ENCODE results near the gene SRGN.

The SRGN gene

GRCh38 chr10:69061305-69062161 is 26.4 kb upstream of the SRGN start:
- DNase-seq, result peak; percentile 97

- DNase-seq, result no peak
Measured at GRCh38 chr10:69062901-69063300, 25.0 kb upstream of the SRGN start.

GRCh38 chr10:69064762-69065328 is 23.1 kb upstream of the SRGN start:
- DNase-seq, result no peak

- peak; percentile 72 for DNase-seq
Measured at GRCh38 chr10:69065406-69066361, 22.2 kb upstream of the SRGN start.

- no peak for DNase-seq
Measured at GRCh38 chr10:69067189-69067588, 20.7 kb upstream of the SRGN start.

- DNase-seq, result no peak
Measured at GRCh38 chr10:69068549-69068948, 19.4 kb upstream of the SRGN start.

GRCh38 chr10:69069090-69070042 is 18.5 kb upstream of the SRGN start:
- no peak for DNase-seq

GRCh38 chr10:69070951-69071350 is 17.0 kb upstream of the SRGN start:
- DNase-seq, result no peak

- DNase-seq, result no peak
Measured at GRCh38 chr10:69071610-69072009, 16.3 kb upstream of the SRGN start.

GRCh38 chr10:69073026-69073425 is 14.9 kb upstream of the SRGN start:
- no peak for DNase-seq

- DNase-seq, result no peak
Measured at GRCh38 chr10:69073736-69074364, 14.1 kb upstream of the SRGN start.

GRCh38 chr10:69074532-69074931 is 13.4 kb upstream of the SRGN start:
- no peak for DNase-seq

GRCh38 chr10:69075431-69075830 is 12.5 kb upstream of the SRGN start:
- no peak for DNase-seq

- DNase-seq, result no peak
Measured at GRCh38 chr10:69078311-69078710, 9.6 kb upstream of the SRGN start.

GRCh38 chr10:69080226-69080625 is 7.7 kb upstream of the SRGN start:
- no peak for DNase-seq

- DNase-seq, result peak; percentile 23
Measured at GRCh38 chr10:69086001-69086509, 1.8 kb upstream of the SRGN start.

GRCh38 chr10:69088471-69088769 is 517 bp downstream of the SRGN start:
- no peak for DNase-seq

- peak; percentile 59 for DNase-seq
Measured at GRCh38 chr10:69088801-69089501, 1.0 kb downstream of the SRGN start.

- no peak for DNase-seq
Measured at GRCh38 chr10:69089638-69090599, 2.0 kb downstream of the SRGN start.

GRCh38 chr10:69090685-69091084 is 2.8 kb downstream of the SRGN start:
- DNase-seq, result no peak

Measured in fibroblast of skin of right biceps (primary cell).